Measurements from ENCODE around the gene PAQR4.

The PAQR4 gene

DNA sequence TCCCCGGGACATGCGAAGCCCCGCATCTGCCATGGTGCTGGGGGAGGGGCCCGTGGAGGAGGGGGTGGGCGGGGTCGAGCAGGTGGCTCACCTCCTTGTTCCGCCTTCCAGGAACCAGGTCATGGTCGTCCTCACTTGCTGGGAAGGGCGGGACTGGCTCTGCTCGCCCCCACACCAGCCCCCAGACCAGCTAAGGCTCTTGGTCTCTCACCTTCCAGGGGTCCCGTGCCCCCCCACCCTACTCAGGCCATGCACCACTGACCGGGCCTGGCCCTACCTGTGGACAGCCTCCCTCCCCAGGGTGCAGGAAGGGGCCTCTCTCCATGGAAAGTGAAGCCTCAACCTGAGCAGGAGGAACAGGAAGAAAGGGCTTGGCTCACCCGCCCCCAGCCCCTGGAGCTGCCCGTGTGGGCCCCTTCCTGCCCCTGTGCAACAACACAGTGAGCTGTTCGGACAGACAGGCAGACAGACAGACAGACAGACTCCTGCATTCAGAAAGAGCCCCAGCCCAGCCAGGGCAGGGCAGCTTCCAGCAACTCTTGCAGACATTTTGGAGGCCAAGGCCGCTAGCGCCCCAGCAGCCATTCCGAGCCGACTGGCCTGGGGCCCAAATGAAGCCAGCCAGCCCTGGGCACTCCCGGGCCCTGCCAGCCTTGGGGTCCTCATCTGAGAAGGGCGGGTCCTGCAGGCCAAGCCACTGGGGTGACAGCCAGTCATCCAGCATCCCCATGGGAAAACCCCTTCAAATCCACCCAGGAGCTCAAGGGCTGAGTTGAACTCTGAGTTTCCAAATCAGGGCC, 13.2 kb upstream of the PAQR4 start:
- ChIA-PET POLR2A (no interaction called here), CTCF (interaction anchor here (0.5 to 1.0 kb wide), 4 partner anchors 14 to 1027 kb away, joined by 3 to 5 read pairs (median 4); no protein-coding TSS in a partner anchor)
- no peaks in the 10 kb centered on the region for H3K4me1 ChIP-seq (ENCODE audit: control insufficient read depth, insufficient read depth, low read length)
- H3K9me3 ChIP-seq (ENCODE audit: control insufficient read depth, insufficient read depth, low read depth, low read length) = no peaks in the 10 kb centered on the region
- H3K4me3 ChIP-seq (ENCODE audit: low read depth, low read length) = no peak overlapping the region
- no peak overlapping the region for H3K27ac ChIP-seq (ENCODE audit: extremely low read depth, low read depth, low read length)
- TF ChIP-seq EGR2 (tag by site-specific recombination; IDR thresholded peaks at IDR 0.05; ENCODE audit: low read depth) (peak; percentile 59), RBAK (tag by site-specific recombination; IDR thresholded peaks at IDR 0.05) (no peak), ZNF768 (tag by site-specific recombination; IDR thresholded peaks at IDR 0.05) (no peak), ZFHX2 (tag by site-specific recombination; conservative IDR thresholded peaks at IDR 0.05) (peak; percentile 39; the same call in 1 of the 2 replicates), ZNF239 (tag by site-specific recombination; IDR thresholded peaks at IDR 0.05) (no peak), ZNF335 (tag by site-specific recombination; conservative IDR thresholded peaks at IDR 0.05) (peak; percentile 37)
- H3K36me3 ChIP-seq (ENCODE audit: control insufficient read depth in 2 of 2, insufficient read depth in 1 of 2, low read length in 2 of 2) = no peaks in the 10 kb centered on the region

DNA sequence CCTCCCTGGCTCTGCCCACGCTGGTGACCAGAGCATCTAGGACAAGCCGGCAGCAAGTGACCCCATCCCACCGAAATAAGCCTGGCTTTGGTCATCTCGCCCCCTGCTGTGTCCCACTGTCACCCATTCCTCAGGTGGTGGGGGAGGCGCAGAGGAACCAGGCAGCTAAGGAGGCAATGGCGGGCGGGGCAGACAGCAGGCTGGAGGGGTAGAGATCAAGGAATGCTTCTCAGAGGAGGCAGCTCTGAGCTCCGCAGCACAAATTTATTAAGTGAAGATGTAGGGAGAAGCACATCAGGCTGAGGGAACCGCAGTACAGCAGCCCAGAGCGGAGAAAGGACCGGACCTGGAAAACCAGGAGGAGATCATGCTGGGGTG, 12.6 kb upstream of the PAQR4 start:
- ChIA-PET POLR2A (no interaction called here), CTCF (interaction anchor here (0.5 to 1.0 kb wide), 5 partner anchors 13 to 1027 kb away, joined by 3 to 5 read pairs (median 3); no protein-coding TSS in a partner anchor)
- peak; percentile 31; the same call in 1 of the 2 replicates for TF ChIP-seq SCRT2 (tag by site-specific recombination; IDR thresholded peaks at IDR 0.05)
- no peak for TF ChIP-seq HOXD13 (CRISPR knock-in tag; IDR thresholded peaks at IDR 0.05; ENCODE audit: borderline replicate concordance)
- H3K27ac ChIP-seq (ENCODE audit: extremely low read depth, low read depth, low read length) = no peak overlapping the region
- no peaks in the 10 kb centered on the region for H3K9me3 ChIP-seq (ENCODE audit: control insufficient read depth, insufficient read depth, low read depth, low read length)
- H3K36me3 ChIP-seq (ENCODE audit: control insufficient read depth in 2 of 2, insufficient read depth in 1 of 2, low read length in 2 of 2) = no peaks in the 10 kb centered on the region
- no peak overlapping the region for H3K4me3 ChIP-seq (ENCODE audit: low read depth, low read length)
- no peaks in the 10 kb centered on the region for H3K4me1 ChIP-seq (ENCODE audit: control insufficient read depth, insufficient read depth, low read length)

DNA sequence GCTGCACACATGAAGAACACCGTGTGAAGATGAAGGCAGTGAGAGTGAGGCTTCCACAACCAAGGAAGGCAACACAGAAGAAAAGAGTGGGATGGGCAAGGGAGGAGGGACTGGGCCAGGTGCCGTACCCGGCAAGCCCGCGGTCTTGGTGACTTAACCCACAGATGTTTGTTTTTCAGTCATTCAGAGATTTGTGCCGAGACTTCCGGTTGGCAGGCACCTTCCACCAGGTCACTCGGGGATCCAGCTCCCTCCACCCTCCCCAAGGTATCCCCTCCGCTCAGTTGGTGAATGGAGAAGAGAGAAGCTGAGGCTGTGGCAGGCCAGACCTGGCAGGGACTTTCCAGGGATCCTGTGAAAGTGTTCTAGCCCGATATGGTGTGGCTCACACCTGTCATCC, 9.9 kb upstream of the PAQR4 start:
- Histone ChIP-seq H3K9me3 (ENCODE audit: control insufficient read depth, insufficient read depth, low read depth, low read length) (no peaks in the 10 kb centered on the region), H3K4me3 (ENCODE audit: low read depth, low read length) (no peak overlapping the region), H3K36me3 (ENCODE audit: control insufficient read depth in 2 of 2, insufficient read depth in 1 of 2, low read length in 2 of 2) (no peaks in the 10 kb centered on the region), H3K4me1 (ENCODE audit: control insufficient read depth, insufficient read depth, low read length) (peaks cover 4% of the 10 kb centered on the region), H3K27ac (ENCODE audit: extremely low read depth, low read depth, low read length) (no peak overlapping the region)
- ChIA-PET POLR2A (no interaction called here), CTCF (interaction anchor here (0.6 to 1.9 kb wide), 6 partner anchors 11 to 1304 kb away, joined by 3 to 7 read pairs (median 4); no protein-coding TSS in a partner anchor)
- TF ChIP-seq BCL6B (tag by site-specific recombination; IDR thresholded peaks at IDR 0.05) (peak; percentile 67), ZBTB48 (tag by site-specific recombination; IDR thresholded peaks at IDR 0.05) (no peak)

DNA sequence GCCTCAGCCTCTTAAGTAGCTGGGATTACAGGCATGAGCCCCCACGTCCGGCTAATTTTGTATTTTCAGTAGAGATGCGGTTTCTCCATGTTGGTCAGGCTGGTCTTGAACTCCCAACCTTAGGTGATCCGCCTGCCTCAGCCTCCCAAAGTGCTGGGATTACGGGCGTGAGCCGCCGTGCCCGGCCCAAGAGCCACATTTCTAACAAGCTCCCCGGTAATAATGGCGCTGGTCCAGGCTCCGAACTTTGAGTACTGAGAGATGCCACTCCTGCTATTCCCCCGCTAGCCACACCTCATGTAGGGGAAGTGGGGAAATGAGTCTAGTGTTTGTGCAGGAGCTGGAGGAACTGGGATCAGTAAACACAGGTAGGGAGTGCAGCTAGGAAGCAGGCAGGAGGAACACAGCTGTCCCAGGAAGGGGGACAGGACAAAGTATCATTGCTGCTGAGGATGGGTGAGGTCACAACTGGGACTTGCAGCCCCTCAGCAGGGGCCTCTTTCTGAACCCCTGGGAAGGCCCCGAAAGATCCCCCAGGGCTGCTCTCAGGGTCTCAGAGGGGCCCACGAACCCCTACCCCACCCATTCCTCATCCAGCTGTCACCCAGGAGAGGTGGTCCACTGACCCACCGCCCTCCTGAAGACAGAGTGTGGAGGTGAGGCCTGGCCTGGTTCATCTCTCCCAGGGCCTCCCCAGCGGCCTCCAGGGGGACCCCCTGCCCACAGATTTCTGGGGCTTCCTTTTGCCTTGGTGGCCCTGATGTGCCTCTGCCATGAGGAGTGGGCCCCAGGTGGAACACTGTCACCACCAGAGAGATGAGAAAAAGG, 8.8 kb upstream of the PAQR4 start:
- Histone ChIP-seq H3K27ac (ENCODE audit: extremely low read depth, low read depth, low read length) (no peak overlapping the region), H3K4me3 (ENCODE audit: low read depth, low read length) (no peak overlapping the region), H3K36me3 (ENCODE audit: control insufficient read depth in 2 of 2, insufficient read depth in 1 of 2, low read length in 2 of 2) (no peaks in the 10 kb centered on the region), H3K9me3 (ENCODE audit: control insufficient read depth, insufficient read depth, low read depth, low read length) (no peaks in the 10 kb centered on the region), H3K4me1 (ENCODE audit: control insufficient read depth, insufficient read depth, low read length) (peaks cover 6% of the 10 kb centered on the region)
- ChIA-PET POLR2A (no interaction called here), CTCF (interaction anchor here (0.6 to 1.9 kb wide), 8 partner anchors 10 to 704 kb away, joined by 3 to 7 read pairs (median 4); no protein-coding TSS in a partner anchor)
- TF ChIP-seq GLIS2 (tag by site-specific recombination; IDR thresholded peaks at IDR 0.05) (0 out of 2 replicates have a peak, but pooled peaks have one; percentile 19), ZXDB (tag by site-specific recombination; IDR thresholded peaks at IDR 0.05) (no peak), GLIS1 (tag by site-specific recombination; IDR thresholded peaks at IDR 0.05) (peak; percentile 53)

Data from HEK293 (cell line).